Endothelial cell of umbilical vein (primary cell): ENCODE measurements around the gene TEX13C. TPM values are rescaled to one million over a fixed set of nuclear protein-coding genes. Genes with fewer than 3 reads are reported as not detected.

Source experiments
- BruUV-seq: library from RNA; stranded (reverse); fragments of 400-500 nt; replicated peaks from 2 replicates; lab custom pipeline; 2021; lab: Mats Ljungman, UMichigan
- CTCF ChIA-PET: fragments of 300-600, 350-600 bp; sonication (Branson Sonifier 250); formaldehyde crosslinking; loops from one replicate; lab custom pipeline; 2021; ENCODE audit warnings: antibody characterized with exemption, inconsistent platforms; lab: Charles Lee
- POLR2A ChIA-PET: fragments of 300-600, 350-600 bp; sonication (Branson Sonifier 250); formaldehyde crosslinking; loops from one replicate; lab custom pipeline; 2021; ENCODE audit warnings: antibody characterized with exemption, inconsistent platforms; lab: Charles Lee
- DNase-seq: peaks from one replicate; pipeline ENCODE4 v3.0.0-alpha.2; 2011; ENCODE audit warnings: low read depth, low spot score
- FAIRE-seq: peaks from 2 replicates; lab custom pipeline; 2011; peaks lifted over from hg19 to GRCh38; lab: Jason Lieb, UNC
- H2AFZ ChIP-seq: 2 replicates; pipeline ENCODE4 v1.6.0; 2012; ENCODE audit warnings: low read depth, low read length, control low read depth, inconsistent platforms
- H3K27ac ChIP-seq: 2 replicates; pipeline ENCODE4 v1.5.1; 2011; ENCODE audit warnings: low read depth, mild to moderate bottlenecking, control low read depth, low read length, moderate library complexity; ENCODE audit not compliant: insufficient read depth
- H3K27me3 ChIP-seq, 2 experiments: 2 replicates each; pipeline versions ENCODE4 v1.6.0 to v1.6.1; 2011; ENCODE audit warnings: low read length in 2 of 2, mixed read lengths in 1 of 2; ENCODE audit not compliant: control insufficient read depth in 2 of 2, insufficient read depth in 2 of 2
- H3K36me3 ChIP-seq, 2 experiments: 2 replicates in 1 of 2; 3 replicates in 1 of 2; pipeline ENCODE4 v1.5.1; 2011; ENCODE audit warnings: low read length in 2 of 2, mild to moderate bottlenecking in 1 of 2, moderate library complexity in 1 of 2; ENCODE audit not compliant: control insufficient read depth in 2 of 2, insufficient read depth in 2 of 2; ENCODE audit errors: extremely low read depth in 1 of 2
- H3K4me1 ChIP-seq: 3 replicates; pipeline ENCODE4 v1.5.1; 2011; ENCODE audit warnings: mild to moderate bottlenecking, low read length; ENCODE audit not compliant: control insufficient read depth, insufficient read depth; ENCODE audit errors: extremely low read depth
- H3K4me2 ChIP-seq: 2 replicates; pipeline ENCODE4 v1.6.1; 2011; ENCODE audit warnings: low read length, control low read depth, mixed read lengths; ENCODE audit not compliant: insufficient read depth
- H3K4me3 ChIP-seq, 3 experiments: fragments of 200-600 bp in 1 of 3; sonication (generic), shearing (Covaris generic) in 1 of 3; replicated peaks in 1 of 3; 2 replicates each; pipeline ENCODE4 v1.5.1; 2011 to 2016; ENCODE audit warnings: control low read depth in 3 of 3, low read length in 3 of 3, mild to moderate bottlenecking in 2 of 3, inconsistent platforms in 1 of 3, low read depth in 1 of 3, moderate library complexity in 1 of 3; ENCODE audit not compliant: insufficient read depth in 1 of 3
- H3K79me2 ChIP-seq: 2 replicates; pipeline ENCODE4 v1.6.0; 2012; ENCODE audit warnings: low read length, inconsistent platforms; ENCODE audit not compliant: control insufficient read depth, insufficient read depth
- H3K9ac ChIP-seq: replicated peaks from 2 replicates; pipeline ENCODE3; 2011; ENCODE audit warnings: low read length, control low read depth; ENCODE audit not compliant: insufficient read depth; ENCODE audit errors: extremely low read depth
- H3K9me1 ChIP-seq: replicated peaks from 3 replicates; pipeline ENCODE4 v1.6.0; 2011; ENCODE audit warnings: mild to moderate bottlenecking, low read length; ENCODE audit not compliant: control insufficient read depth, insufficient read depth; ENCODE audit errors: extremely low read depth
- H3K9me3 ChIP-seq: replicated peaks from 2 replicates; pipeline ENCODE4 v1.5.1; 2012; ENCODE audit warnings: low read length, inconsistent platforms; ENCODE audit not compliant: control insufficient read depth, insufficient read depth
- H4K20me1 ChIP-seq: replicated peaks from 2 replicates; pipeline ENCODE3; 2011; ENCODE audit warnings: mild to moderate bottlenecking, low read length; ENCODE audit not compliant: control insufficient read depth, insufficient read depth; ENCODE audit errors: extremely low read depth
- CTCF ChIP-seq, 2 donors: IDR thresholded peaks; 1 replicate in 1 of 2; 2 replicates in 1 of 2; pipeline ENCODE4 v1.5.1; 2011; ENCODE audit warnings: low read length in 2 of 2, mild to moderate bottlenecking in 2 of 2, moderate library complexity in 2 of 2, control low read depth in 1 of 2, inconsistent platforms in 1 of 2, low read depth in 1 of 2; ENCODE audit not compliant: insufficient read depth in 1 of 2; ENCODE audit errors: extremely low read depth in 1 of 2
- EZH2 ChIP-seq: IDR thresholded peaks from 2 replicates; pipeline ENCODE4 v1.6.1; 2012; ENCODE audit warnings: borderline replicate concordance, low read depth, mild to moderate bottlenecking, moderate library complexity, low read length, inconsistent platforms; ENCODE audit not compliant: severe bottlenecking
- FOS ChIP-seq: IDR thresholded peaks from 2 replicates; pipeline ENCODE4 v1.6.1; 2011; ENCODE audit warnings: mild to moderate bottlenecking, low read length, moderate library complexity, borderline replicate concordance; ENCODE audit not compliant: insufficient read depth
- GATA2 ChIP-seq: IDR thresholded peaks from 2 replicates; pipeline ENCODE4 v1.7.0; 2011; ENCODE audit warnings: low read depth, mild to moderate bottlenecking, moderate library complexity, mixed read lengths, low read length; ENCODE audit not compliant: insufficient read length, insufficient read depth
- JUN ChIP-seq: IDR thresholded peaks from 2 replicates; pipeline ENCODE4 v1.6.1; 2011; ENCODE audit warnings: borderline replicate concordance, low read depth; ENCODE audit not compliant: insufficient read length, insufficient read depth
- MAX ChIP-seq: IDR thresholded peaks from 2 replicates; pipeline ENCODE4 v1.6.1; 2011; ENCODE audit not compliant: insufficient read depth, insufficient read length
- MYC ChIP-seq: IDR thresholded peaks from one replicate; pipeline ENCODE4 v1.6.1; 2011; ENCODE audit warnings: mild to moderate bottlenecking, low read depth, low read length
- POLR2A ChIP-seq: IDR thresholded peaks from 2 replicates; pipeline ENCODE4 v1.6.1; 2012; ENCODE audit warnings: low read depth, mild to moderate bottlenecking, control low read depth, low read length
- POLR2AphosphoS5 ChIP-seq: IDR thresholded peaks from 2 replicates; pipeline ENCODE4 v1.6.1; 2012; ENCODE audit warnings: low read depth, mild to moderate bottlenecking, control low read depth, low read length, moderate library complexity; ENCODE audit not compliant: insufficient read depth
- dilution Hi-C: fragments of 300-500 bp; cut with MboI; formaldehyde crosslinking; loops from one replicate; pipeline ENCODE4 v1.15.0; 2019; ENCODE audit warnings: low sequenced_read_pairs; ENCODE audit not compliant: extremely low pct_ligation_motif_present
- intact Hi-C: fragments of 100-400 bp; cut with micrococcal nuclease; formaldehyde crosslinking; loops from one replicate; pipeline ENCODE4 v1.10.0; 2022
- polyA plus RNA-seq, 4 experiments: library from polyadenylated mRNA; depleted of rRNA in 3 of 4; stranded (reverse) in 3 of 4; unstranded in 1 of 4; fragments of >200 nt; gene quantifications; 2 replicates each; pipeline versions ENCODE4 v1.2.1 to v1.2.3, GENCODE V29; 2011 to 2012; ENCODE audit warnings: missing spikeins in 1 of 4
- total RNA-seq: library from RNA; stranded (reverse); gene quantifications from 2 replicates; pipeline ENCODE4 v1.2.3, GENCODE V29; 2021

Gene TEX13C
- total and polyA plus RNA-seq, 2 donors (not counting 3 experiments of a cell fraction or from before 2014, with no cell fraction given): not detected

- Histone ChIP-seq H3K36me3 (no peaks in the 10 kb centered on the region), H3K9me3 (no peaks in the 10 kb centered on the region), H4K20me1 (no peaks in the 10 kb centered on the region), H3K4me2 (no peak overlapping the region), H3K9ac (no peak overlapping the region), H3K4me3 (no peak overlapping the region), H3K9me1 (no peaks in the 10 kb centered on the region), H3K27ac (no peak overlapping the region), H3K79me2 (no peaks in the 10 kb centered on the region), H2AFZ (no peak overlapping the region), H3K4me1 (no peaks in the 10 kb centered on the region), H3K27me3 (no peaks in the 10 kb centered on the region)
- CTCF ChIA-PET: no interaction called here
- DNase-seq (no peak), FAIRE-seq (no peak)
- BruUV-seq: no TSS peak
- TF ChIP-seq GATA2: no peak
- TF ChIP-seq MAX: no peak
- TF ChIP-seq CTCF (IDR thresholded peaks at IDR 0.05; ENCODE audit: extremely low read depth in 1 of 2, insufficient read depth in 1 of 2, low read depth in 1 of 2, low read length in 2 of 2): no peak
- no peak for TF ChIP-seq JUN
- no peak for TF ChIP-seq POLR2A
- TF ChIP-seq FOS: no peak
- TF ChIP-seq MYC: no peak
- TF ChIP-seq POLR2AphosphoS5: no peak
- no peak for TF ChIP-seq EZH2
- POLR2A ChIA-PET: no interaction called here
- dilution Hi-C loops (no loop called here), intact Hi-C loops (no loop called here)
These were observed 2.8 kb downstream of the TEX13C start for GRCh38 chrX:125322431-125322830.
